Anterior cingulate cortex (tissue), 58 donors: ENCODE results near the gene PPFIA1.
"Not testable (repeated sequence)": the region's sequence is repeated elsewhere in the genome, so short reads cannot be mapped to it uniquely, and the experiment has no call there.

Source experiments
- DNase-seq, 58 donors: peaks; one replicate each; lab custom pipeline; 2025; lab: John Stamatoyannopoulos, UW

PPFIA1 gene

DNA sequence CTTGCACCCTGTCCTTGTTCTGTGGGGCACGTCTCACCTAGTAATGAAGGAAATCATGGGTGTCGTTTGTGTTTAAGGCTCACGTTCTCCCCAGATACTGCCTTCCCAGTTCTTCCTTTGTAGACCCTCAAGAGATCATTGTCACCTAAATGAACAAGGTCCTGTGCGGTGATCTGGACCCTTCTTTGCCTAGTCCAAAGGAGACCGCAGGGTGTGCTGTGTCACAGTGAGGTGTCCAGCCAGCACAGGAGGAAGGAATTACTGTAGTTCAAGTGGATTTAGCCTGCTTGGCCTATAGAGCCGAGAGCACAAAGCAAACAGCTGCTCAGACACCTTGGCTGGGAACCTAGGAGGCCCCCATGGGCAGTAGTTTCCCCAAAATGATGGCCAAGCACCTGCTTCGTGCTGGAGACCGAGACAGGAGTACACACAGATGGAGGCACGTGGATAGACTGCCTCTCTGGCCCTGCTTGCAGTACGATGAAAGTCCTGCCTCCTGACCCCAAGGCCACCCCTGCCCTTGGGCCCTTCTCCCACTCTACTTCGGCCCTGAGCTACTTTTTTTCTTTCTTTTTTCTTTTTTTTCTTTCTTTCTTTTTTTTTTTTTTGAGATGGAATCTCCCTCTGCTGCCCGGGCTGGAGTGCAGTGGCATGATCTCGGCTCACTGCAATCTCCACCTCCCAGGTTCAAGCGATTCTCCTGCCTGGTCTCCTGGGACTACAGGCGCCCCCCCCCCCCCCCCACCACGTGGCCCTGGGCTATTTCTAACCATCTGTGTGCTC, 19.4 kb upstream of the PPFIA1 start:
- no peak for DNase-seq

DNA sequence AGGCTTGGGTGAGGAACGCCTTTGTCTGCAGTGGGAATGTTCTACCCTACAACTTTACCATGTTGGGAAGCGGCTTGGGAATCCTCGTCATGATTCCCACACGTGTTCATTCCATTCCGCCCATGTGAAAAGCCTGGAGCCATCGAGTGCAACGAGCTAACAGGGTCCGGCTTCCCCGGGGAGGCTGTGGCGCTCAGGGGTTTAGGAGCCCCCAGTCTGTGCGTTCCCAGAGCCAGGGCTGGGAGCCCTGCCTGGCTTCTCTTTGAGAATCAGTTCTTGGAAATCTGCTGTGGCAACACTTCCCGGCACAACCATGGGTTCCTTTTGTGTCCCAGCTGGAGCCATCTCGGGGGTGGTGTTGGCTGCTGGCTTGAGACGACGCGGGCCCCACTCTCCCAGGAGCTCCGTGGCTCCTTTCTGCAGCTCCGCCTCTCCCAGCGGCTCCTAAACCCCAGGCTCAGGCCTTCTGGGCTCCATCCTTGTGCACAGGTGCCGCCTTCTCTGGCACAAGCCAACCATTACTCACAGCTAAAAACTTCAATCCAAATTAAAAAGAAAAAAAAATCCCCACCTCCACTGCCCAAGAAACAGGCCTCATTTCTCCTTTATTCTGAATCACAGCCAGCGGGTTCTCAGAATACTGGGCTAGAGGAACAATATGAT, 18.7 kb upstream of the PPFIA1 start:
- peak in 41 of 58 donors; percentile 2 to 80 (median 31) for DNase-seq

DNA sequence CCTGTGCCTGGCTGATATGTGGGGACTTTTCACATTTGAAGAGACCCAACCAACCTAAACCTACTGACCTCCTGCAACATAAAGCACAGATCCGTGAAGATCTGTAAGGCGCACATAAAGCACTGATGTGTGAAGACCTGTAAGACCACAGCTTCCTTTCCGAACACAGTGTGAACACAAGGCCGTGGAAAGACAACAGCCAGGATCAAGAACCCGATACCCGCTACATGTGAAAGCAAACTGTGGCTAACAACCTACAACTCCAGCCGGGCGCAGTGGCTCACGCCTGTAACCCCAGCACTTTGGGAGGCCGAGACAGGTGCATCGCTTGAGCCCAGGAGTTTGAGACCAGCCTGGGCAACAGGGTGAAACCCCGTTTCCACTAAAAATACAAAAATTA, 17.6 kb upstream of the PPFIA1 start:
- DNase-seq = no peak

DNA sequence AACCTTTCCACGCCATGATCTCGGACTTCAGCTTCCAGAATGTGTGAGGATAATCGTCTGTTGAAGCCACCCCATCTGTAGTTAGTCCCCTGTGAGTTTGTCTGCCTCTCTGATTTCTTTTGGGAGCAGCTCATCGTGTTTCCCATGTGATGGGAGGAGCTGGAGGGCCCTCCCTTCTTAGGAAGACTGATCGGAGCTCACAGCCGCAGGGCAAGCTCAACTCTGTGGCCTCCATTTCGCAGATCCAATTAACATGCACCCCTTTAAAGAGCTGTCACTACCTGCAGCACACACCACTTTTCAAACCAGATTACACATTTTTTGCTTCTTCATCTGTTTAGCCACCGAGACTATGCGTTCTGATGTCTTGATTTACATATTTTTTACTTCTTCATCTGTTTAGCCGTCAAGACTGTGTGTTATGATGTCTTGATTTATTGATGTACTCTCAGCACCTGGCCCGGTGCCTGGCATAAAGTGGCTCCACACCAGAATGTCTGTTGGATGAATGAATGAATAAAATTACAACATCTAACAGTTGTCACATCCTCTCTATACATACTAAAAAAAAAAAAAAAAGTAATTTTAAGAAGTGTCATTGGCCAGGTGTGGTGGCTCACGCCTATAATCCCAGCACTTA, 14.9 kb upstream of the PPFIA1 start:
- no peak for DNase-seq

DNA sequence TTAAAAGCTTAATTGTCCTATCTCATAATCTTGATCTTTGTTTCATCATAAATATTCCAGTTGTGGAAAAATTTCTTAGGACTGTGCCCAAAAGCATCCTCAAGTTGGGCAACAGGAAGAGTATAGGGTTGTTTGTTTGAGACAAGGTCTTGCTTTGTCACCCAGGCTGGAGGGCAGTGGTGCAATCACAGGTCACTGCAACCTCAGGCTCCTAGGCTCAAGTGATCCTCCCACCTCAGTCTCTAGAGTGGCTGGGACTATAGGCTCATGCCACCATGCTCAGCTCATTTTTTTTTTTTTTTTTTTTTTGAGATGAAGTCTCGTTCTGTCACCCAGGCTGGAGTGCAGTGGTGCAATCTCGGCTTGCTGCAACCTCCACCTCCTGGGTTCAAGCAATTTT, 11.4 kb upstream of the PPFIA1 start:
- not testable (repeated sequence) for DNase-seq

DNA sequence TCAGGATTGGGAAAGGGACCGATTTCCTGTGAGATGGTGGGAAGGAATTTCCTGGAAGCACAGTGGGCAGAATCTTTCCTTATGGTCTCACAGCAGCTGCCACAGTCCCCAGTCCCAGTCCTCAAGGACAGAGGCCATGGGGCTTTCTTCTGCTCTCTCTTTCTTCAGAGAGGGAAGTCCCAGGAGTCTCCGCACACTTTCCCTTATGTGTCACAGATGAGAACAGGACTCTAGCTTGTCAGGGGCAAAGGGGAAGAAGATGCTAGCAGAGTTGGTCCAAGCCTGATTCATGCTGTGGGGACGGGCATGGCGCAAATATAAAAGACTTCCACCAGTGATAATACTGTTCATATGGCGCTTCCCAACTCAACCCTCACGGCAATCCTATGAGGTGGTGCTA, 7.5 kb upstream of the PPFIA1 start:
- no peak for DNase-seq

DNA sequence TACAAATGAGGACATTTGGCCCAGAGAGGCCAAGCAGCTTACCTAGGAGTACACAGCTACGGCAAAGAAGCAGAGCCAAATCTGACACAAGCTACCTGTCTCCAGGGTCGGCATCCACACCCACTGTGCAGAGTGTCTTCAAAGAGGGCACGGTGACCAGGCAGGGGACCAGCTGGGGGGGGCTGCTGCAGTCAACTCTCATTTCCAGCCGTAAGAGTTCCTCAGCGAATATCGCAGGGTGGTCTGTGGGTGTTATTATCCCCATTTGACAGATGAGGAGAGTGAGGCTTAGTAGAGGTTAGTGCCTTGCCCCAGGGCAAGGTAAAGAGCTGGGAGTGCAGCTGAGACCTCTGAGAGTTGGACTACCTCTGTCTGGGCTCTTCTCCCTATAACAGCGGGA, 7.1 kb upstream of the PPFIA1 start:
- no peak for DNase-seq

DNA sequence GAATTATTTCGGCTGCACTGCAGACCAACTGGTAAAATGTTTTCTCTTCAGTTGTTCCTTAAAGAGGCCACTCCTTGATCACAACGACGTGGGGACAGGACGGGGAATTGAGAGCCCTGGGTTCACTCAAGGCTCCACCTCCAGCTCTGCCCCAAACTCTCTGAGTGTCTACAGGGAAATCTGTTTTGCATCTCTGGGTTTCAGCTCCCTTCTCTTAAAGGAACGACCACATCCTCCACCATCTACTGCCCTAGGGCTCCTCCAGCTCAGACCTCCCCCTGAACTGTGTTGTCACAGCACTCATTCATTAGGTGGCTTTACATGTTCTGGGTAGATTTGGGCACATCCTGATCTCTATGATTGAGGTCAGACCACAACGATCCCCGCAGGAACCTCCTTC, 5.1 kb upstream of the PPFIA1 start:
- no peak for DNase-seq

DNA sequence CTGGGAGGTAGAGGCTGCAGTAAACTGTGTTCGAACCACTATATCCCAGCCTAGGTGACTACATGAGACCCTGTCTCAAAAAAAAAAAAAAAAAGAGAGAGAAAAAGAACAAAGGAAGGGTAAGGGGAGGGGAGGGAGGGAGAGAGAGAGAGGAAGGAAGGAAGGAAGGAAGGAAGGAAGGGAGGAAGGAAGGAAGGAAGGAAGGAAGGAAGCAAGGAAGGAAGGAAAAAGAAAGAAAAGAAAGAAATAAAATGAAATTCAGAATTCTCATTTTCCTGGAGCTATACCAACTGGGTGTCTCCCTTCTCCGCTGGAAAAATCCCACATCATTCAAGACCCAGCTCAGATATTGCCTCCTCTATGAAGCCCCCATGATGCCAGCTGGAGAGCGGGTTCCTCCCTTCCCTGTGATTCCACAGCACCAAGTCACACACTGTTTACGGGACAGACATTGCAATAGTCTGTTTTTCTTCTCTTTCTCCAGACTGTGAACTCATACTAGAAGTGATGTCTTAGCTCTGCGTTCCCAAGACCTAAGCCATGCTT, 3.0 kb upstream of the PPFIA1 start:
- no peak for DNase-seq

DNA sequence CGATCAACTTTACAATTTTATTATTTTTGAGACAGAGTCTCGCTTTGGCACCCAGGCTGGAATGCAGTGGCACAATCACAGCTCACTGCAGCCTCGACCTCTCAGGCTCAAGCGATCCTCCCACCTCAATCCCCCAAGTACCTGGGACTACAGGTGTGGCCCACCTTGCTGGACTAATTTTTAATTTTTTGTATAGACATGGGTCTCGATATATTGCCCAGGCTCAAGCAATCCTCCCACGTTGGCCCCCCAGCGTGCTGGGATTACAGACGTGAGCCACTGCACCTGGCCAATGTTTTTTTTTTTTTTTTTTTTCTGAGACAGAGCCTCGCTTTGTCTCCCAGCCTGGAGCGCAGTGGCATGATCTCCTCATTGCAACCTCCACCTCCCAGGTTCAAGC, 2.0 kb upstream of the PPFIA1 start:
- no peak for DNase-seq

DNA sequence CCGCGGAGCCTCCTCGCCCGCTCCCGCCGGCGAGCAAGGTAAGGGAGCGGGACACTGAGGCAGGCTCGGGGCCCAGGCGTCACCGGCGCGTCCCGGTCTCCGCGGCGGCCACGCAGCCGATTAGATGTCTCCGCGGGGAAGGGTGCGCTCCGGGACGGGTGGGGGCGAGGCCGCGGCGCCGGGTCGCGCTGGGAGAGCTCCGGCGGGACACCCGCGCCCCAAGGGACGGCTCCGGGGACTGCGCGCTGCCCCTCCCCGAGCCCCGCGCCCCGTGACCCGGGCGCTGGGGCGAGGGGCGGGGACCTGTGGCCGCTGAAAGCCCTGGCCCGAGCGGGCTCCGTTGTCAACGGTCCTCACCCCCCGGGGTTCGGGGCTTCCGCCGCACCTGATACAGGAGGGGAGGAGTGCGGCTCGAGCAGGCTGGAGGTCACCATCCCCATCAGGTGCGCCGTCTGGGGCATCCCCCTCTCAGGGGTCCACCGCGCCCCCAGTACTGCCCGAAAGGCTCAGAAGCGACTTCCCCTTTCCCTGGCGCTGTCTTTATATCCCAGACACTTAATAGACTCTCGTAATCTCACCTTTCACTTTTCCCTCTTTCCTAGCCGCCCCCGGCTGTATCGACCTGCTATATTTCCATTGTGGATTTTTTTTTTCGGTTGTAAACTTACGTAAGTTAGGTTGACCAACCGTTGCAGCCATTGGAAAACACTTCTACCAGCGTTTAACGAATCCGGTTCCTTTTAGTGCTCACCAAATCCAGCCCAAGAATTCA, 573 bp downstream of the PPFIA1 start:
- DNase-seq = peak in 12 of 58 donors; percentile 8 to 57 (median 38)

DNA sequence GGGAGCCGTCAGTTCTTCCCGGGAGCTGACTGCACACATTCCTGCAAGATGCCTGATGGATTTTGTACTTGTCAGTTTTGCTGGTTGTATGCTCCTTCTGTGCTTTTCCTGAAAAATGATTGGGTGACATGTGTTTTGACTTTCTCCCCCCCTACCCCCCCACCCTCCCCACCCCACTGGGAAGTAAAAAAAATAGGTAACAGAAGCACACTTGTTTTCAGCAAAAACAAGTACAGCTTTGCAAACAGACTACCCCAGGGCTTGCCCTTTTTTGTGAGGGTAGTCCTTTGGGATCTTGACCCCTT, 1.1 kb downstream of the PPFIA1 start:
- no peak for DNase-seq

DNA sequence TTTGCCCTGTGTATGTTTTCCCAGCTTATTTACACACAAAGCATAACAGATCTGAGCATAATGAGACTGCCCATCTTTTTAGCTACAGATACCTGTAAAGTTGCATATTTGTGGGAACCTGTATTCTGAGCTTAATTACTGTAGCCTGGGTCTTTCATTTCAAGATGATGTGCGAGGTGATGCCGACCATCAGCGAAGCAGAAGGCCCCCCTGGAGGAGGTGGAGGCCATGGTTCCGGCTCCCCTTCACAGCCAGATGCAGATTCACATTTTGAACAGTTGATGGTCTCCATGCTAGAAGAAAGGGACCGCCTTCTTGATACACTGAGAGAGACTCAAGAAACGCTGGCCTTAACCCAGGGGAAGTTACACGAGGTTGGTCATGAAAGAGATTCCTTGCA, 1.5 kb downstream of the PPFIA1 start:
- no peak for DNase-seq

DNA sequence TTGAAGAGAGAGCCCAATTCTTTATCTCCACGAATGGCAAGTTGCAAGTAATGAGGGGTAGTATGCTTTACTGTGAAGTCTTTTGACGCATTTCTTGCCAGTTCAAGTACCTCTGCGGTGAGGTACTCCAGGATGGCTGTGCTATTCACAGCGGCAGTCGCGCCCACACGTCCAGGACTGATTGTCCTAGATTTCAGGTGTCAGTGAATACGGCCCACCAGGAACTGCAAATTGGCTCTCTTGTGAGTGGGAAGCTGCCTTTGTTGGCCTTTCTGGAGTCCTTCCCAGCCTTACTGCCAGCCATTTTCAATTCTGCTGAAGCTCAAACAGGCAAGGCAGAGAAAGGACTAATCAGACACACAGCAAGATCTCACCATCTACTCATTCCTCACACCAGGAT, 8.5 kb downstream of the PPFIA1 start:
- peak in 37 of 58 donors; percentile 8 to 79 (median 37) for DNase-seq

DNA sequence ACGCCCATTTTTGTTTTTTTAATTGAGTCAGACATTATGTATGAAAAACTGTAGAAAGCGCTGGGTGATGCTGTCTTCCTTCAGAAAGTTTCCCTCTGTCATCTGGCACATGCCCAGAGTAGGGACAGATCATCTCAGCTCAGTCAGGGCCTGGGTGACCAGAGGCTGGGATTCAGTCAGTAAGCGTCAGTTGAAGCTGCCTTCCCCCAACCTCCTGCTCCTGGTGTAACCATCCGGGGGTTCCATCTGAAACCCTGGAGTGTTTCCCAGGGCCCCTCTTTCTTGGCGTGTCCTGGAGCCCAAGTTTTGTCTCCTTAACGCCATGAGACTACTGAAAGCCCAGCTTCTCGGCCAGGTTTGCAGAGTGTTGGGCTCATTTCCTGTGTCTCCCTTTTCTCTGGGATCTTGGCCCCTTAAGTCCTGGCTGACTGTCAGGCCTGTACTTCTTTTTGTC, 10.7 kb downstream of the PPFIA1 start:
- DNase-seq = peak in 28 of 58 donors; percentile 4 to 73 (median 30)

DNA sequence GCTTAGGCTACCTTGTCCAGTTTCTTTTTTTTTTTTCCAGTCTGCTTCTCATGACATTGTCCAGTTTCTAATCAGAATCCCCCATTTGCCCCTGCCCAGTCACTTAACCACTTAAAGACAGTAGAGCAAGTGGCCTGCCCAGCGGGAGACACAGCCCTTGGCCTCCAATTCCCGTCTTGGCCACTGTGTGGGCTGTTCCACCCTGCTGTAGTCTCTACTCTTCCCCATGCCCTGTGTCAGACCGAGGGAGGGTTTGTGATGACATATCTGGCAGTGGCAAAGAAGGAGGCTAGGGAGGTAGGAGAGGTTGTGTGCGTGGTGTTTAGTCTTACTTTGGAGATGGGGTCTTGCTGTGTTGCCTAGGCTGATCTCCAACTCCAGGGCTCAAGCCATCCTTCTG, 11.5 kb downstream of the PPFIA1 start:
- DNase-seq = no peak

DNA sequence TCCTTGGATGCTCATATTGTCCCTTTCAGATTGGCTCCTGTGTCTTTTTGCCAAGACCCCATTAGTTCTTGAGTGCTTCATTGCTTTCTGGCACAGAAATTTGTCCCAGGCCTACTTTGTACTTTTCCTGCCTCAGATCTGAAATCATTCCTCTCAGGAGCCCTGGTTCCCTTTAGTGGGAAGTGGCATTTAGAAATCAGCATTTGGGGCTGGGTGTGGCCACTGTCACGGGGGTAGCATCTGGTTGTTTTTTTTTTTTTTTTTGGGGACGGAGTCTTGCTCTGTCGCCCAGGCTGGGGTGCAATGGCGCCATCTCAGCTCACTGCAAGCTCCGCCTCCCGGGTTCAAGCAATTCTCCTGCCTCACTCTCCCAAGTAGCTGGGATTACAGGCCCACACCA, 18.2 kb downstream of the PPFIA1 start:
- DNase-seq = peak in 2 of 58 donors; percentile 8 to 25

DNA sequence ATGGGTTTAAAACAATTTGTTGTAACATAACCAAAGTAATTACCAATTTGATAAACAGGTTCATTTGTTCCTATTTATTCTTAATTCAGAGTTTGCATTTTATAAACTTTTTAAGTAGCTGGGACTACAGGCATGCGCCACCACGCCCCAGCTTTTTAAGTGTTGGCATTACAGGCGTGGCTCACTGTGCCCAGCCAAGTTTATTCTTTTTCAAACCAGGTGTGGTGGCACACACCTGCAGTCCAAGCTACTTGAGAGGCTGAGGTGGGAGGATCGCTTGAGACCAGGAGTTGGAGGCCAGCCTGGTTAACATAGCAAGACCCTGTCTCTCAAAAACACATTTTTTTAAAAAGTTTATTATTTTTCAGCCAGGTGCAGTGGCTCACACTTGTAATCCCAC, 19.1 kb downstream of the PPFIA1 start:
- no peak for DNase-seq

DNA sequence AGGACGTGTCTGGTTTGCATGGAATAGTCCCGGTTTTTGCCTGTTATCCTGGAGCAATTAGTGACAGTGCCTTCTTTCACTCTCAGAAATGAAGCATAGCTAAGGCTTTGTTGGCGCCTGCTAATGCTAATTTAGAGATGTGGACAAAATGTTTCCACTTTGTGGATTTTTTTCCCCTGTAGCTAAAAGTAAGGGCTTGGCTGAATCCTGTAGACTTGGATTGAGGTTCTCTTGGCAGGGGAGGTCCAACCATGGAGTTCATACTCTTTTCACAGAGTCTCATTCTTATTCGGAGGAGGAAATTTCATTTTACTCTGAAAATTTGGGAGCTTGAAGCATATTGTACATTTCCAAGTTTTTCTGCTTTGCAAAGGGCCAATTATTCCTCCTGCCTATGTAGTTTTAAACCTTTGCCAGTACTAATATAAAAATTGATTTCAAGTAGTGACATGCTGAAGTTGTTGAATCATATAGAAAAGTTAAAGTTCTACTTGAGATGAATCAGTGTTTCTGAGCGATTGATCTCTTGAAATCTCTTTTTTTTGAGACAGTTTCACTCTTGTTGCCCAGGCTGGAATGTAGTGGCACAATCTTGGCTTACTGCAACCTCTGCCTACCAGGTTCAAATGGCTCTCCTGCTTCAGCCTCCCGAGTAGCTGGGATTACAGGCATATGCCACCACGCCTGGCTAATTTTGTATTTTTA, 20.0 kb downstream of the PPFIA1 start:
- peak in 11 of 58 donors; percentile 6 to 71 (median 22) for DNase-seq

DNA sequence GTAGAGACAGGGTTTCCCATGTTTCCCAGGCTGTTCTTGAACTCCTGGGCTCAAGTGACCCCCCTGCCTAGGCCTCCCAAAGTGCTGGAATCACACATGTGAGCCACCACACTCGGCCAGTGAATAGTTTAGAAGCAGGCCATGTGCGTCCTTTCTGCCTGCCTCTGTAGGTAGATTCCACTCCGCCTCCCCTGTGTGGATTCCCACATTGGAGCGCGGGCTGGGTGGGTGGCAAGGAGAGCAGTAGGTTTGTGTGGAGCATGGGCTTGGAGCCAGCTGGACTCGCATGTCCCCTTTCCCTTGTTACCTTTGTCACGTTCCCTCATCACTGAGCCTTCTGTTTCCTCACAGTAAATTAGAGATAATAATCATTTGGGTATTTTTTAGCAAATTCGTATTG, 21.7 kb downstream of the PPFIA1 start:
- no peak for DNase-seq
